Lower leg skin (tissue), 4 donors: Measurements from ENCODE around the gene CST9. TPM values are rescaled to one million over a fixed set of nuclear protein-coding genes. Genes with fewer than 3 reads are reported as not detected.
A peak's percentile ranks its signal among the peaks of the same experiment; 100 is the strongest.

Experiments
- DNase-seq, 2 donors: peaks; one replicate each; pipeline ENCODE4 v3.0.0-alpha.2; 2019; ENCODE audit warnings: low spot score in 2 of 2
- H3K4me3 ChIP-seq: fragments of 200-600 bp; sonication (generic); 2 replicates; pipeline ENCODE4 v1.5.1; 2017; ENCODE audit warnings: mild to moderate bottlenecking, low read depth; ENCODE audit not compliant: poor library complexity, severe bottlenecking
- POLR2A ChIP-seq, 2 donors: fragments of 450-650 bp; IDR thresholded peaks; one replicate each; pipeline ENCODE4 v1.6.1; 2016 to 2017; ENCODE audit warnings: antibody characterized with exemption in 2 of 2, mild to moderate bottlenecking in 1 of 2, moderate library complexity in 1 of 2
- WGBS, 2 donors: methylation state at CpG; one replicate each; pipeline ENCODE4 v1.1.5; 2018; 5-methylcytosine and 5-hydroxymethylcytosine counted together
- intact Hi-C: fragments of 100-400 bp; cut with DNase I; formaldehyde crosslinking; loops from one replicate; pipeline ENCODE4 v1.15.0; 2023; ENCODE audit warnings: low total_unique reads
- total RNA-seq, 4 donors: library from RNA; depleted of rRNA; stranded (reverse); fragments of >200 nt; gene quantifications; one replicate each; pipeline ENCODE4 v1.1.0, GENCODE V29; 2016
- TF ChIP-seq, protein P1 (sequence below), 3 donors: fragments of 450-650 bp; IDR thresholded peaks; one replicate each; pipeline ENCODE4 v1.5.1; 2016; ENCODE audit warnings: antibody characterized with exemption in 3 of 3, mild to moderate bottlenecking in 3 of 3, moderate library complexity in 2 of 3

The CST9 gene, protein sequence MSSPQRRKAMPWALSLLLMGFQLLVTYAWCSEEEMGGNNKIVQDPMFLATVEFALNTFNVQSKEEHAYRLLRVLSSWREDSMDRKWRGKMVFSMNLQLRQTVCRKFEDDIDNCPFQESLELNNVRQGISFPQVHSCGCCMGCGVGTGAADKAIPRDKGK
- not detected for total RNA-seq

DNA sequence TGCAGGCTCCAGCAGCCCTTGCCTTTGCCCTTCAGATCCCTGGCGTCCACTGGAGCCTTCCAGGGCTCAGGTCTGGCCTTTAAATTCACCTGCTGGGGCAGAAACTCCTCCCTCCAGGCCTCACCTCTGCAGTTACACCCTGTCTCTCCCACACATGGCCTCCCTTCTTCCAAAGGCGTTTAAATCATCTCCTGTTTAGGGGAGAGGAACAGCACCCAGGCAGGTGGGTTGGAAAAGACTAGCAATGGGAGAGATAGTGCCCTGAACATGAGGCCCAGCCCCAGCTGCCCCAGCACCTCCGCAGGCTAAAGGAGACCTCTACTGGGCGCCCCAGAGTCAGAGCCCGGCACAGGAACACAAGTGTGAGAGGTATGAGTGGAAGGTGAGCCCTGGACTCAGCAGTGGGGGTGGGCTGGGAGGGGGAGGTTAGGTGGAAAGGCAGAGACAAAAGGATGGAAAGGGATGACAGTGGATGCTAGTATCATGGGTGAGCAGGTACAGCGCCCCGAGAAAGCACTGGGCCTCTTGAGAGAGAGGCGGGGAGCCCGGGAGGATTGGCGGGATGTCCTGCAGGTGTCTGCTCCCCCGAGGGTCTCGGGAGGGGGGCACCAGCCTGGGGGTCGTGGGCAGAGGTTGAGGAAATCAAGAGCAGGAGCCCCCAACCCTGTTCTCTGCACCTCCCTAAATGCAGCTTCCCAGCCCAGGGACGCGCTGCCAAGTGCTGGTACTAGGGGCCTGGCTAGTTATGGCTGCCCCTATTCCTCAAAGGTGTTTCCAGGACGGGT is at the start of gene CST9:
CST9 (minus strand) TSS at position 51 of the 785 bp plus-strand sequence. CDS start 53 bp downstream, outside the sequence.
- no peak within 1 kb of the TSS for H3K4me3 ChIP-seq
- intact Hi-C loops: loop anchor here (5.0 kb wide), 1 partner anchor 164 kb away; no protein-coding TSS in a partner anchor
- 51 to 56% methylated on average over 16 of the region's 16 CpGs for WGBS, 2 donors
- TF ChIP-seq POLR2A (IDR thresholded peaks at IDR 0.05): no peak
- TF ChIP-seq, protein P1, sequence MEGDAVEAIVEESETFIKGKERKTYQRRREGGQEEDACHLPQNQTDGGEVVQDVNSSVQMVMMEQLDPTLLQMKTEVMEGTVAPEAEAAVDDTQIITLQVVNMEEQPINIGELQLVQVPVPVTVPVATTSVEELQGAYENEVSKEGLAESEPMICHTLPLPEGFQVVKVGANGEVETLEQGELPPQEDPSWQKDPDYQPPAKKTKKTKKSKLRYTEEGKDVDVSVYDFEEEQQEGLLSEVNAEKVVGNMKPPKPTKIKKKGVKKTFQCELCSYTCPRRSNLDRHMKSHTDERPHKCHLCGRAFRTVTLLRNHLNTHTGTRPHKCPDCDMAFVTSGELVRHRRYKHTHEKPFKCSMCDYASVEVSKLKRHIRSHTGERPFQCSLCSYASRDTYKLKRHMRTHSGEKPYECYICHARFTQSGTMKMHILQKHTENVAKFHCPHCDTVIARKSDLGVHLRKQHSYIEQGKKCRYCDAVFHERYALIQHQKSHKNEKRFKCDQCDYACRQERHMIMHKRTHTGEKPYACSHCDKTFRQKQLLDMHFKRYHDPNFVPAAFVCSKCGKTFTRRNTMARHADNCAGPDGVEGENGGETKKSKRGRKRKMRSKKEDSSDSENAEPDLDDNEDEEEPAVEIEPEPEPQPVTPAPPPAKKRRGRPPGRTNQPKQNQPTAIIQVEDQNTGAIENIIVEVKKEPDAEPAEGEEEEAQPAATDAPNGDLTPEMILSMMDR (IDR thresholded peaks at IDR 0.05): no peak
- peak in 1 of 2 donors; percentile 83 for DNase-seq

DNA sequence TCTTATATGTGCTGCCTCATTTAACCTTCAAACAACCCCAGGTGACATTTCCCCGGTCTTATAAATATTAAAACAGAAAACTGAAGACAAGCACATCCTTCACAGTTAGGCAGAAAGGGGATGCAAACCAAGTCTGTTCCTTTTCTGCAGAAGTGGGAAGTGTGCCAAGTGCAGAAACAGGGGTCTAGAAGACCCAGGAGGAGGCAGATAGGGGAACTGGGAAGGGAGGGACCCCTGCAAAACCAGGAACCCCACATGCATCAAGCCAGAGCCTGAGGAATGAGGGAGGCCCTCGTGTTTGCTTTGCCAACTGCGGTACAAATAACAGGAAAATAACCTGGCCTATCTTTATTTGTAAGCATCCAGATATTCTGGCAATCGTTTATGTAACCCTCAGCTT is 49.0 kb upstream of the CST9 start:
- TF ChIP-seq, protein P1 (IDR thresholded peaks at IDR 0.05): no peak
- no peak for TF ChIP-seq POLR2A (IDR thresholded peaks at IDR 0.05)
- intact Hi-C loops: no loop called here
- DNase-seq: peak in 1 of 2 donors; percentile 39
- WGBS, 2 donors: 43 to 45% methylated on average over 4 of the region's 4 CpGs
- H3K4me3 ChIP-seq: no peak overlapping the region

- intact Hi-C loops: no loop called here
- DNase-seq: peak in 1 of 2 donors; percentile 26
- WGBS, 2 donors: 18 to 35% methylated on average over 2 of the region's 2 CpGs
- H3K4me3 ChIP-seq: no peak overlapping the region
- TF ChIP-seq, protein P1 (IDR thresholded peaks at IDR 0.05): no peak
- TF ChIP-seq POLR2A (IDR thresholded peaks at IDR 0.05): no peak
Observed at GRCh38 chr20:23654000-23654399, 48.3 kb upstream of the CST9 start.

- TF ChIP-seq, protein P1 (IDR thresholded peaks at IDR 0.05): no peak
- no peak for TF ChIP-seq POLR2A (IDR thresholded peaks at IDR 0.05)
- 84 to 85% methylated on average over 3 of the region's 3 CpGs for WGBS, 2 donors
- no peak overlapping the region for H3K4me3 ChIP-seq
- intact Hi-C loops: no loop called here
- peak in 1 of 2 donors; percentile 56 for DNase-seq
Observed at GRCh38 chr20:23653400-23653938, 47.8 kb upstream of the CST9 start.

DNA sequence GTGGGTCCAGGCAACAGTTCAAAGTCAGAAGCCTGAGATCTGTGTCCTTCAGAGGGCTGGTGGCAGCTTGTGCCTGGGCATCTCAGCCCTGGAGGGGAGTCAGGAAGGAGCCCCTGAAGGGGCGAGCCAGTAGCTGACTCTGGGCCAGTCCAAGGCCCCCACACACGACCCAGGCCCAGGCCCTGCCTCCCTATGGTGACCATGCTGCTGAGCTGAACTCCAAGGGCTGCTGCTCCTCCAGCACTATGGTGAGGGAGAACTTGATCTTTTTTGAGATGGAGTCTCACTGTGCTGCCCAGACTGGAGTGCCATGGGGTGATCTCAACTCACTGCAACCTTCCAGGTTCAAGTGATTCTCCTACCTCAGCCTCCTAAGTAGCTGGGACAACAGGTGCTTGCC is 47.2 kb upstream of the CST9 start:
- WGBS, 2 donors: 86% methylated on average over 2 of the region's 2 CpGs; no CpG with 5 or more reads in 1 of the 2 donors
- TF ChIP-seq, protein P1 (IDR thresholded peaks at IDR 0.05): no peak
- no peak for TF ChIP-seq POLR2A (IDR thresholded peaks at IDR 0.05)
- no peak overlapping the region for H3K4me3 ChIP-seq
- intact Hi-C loops: no loop called here
- DNase-seq: peak in 1 of 2 donors; percentile 29
